HG03025 (cell line): ENCODE measurements around the gene MPP1.
"Not testable (repeated sequence)": the region's sequence is repeated elsewhere in the genome, so short reads cannot be mapped to it uniquely, and the experiment has no call there.

Experiments used
- ATAC-seq: cut with Tn5 transposase; IDR thresholded peaks from one replicate; pipeline ENCODE4 v1.9.1; 2021; ENCODE audit warnings: mild to moderate bottlenecking, moderate library complexity; ENCODE audit not compliant: unreplicated experiment, low FRiP score

The MPP1 gene

GRCh38 chrX:154804957-154805695, at the start of gene MPP1:
Gene MPP1, minus strand, starts transcription at chrX:154805485. Its CDS starts 112 bp downstream, at chrX:154805373.
- peak; percentile 74 for ATAC-seq

- no peak for ATAC-seq
Observed at GRCh38 chrX:154850957-154851611, 45.8 kb upstream of the MPP1 start.

DNA sequence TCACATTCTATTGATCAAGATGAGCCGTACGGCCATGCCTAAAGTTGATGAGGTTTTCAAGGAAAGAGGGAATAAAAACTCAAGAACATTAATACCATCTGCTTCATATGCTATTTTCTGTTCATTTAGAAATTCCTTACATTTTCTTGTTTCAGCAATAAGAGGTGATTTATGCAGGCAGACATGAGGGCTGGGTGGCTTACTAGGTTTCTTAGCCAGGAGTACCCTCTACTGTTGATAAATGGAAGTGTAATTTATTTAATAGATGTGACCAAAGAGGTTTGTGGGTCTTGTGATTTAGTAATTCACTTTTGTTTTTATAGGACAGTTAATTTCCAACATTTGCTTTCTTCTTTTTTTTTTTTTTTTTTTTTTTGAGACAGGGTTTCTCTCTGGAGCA, 35.6 kb upstream of the MPP1 start:
- no peak for ATAC-seq

- no peak for ATAC-seq
Observed at GRCh38 chrX:154836163-154836562, 30.9 kb upstream of the MPP1 start.

GRCh38 chrX:154834562-154834961, 29.3 kb upstream of the MPP1 start, which contains the start of gene SMIM9:
Gene SMIM9, minus strand, starts transcription at chrX:154834662. Its CDS starts 3,806 bp downstream, at chrX:154830856.
- ATAC-seq: no peak

DNA sequence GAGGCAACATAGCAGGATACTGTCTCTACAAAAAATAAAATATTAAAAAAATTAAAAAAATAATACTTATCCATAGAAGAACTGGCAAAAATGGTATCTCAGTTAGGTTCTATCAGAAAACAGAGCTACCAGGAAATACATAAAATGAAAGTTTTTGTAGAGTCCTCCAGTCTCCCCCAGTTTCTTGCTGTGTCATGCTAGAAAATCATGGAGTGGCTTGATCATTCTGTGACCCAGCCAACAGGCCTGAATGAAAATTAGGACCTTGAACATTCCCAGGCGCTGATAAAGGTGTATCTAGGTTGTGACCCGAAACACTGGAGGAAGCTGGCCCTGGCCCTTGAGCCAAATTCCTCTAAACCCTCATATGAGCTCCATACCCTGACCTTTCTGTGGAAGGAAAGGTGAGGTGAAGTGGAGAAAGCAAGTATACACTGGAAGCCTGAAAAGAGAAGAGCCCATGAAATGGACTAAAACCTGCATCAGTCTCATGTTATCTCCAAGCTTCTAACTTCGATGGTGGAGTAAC, 28.5 kb upstream of the MPP1 start:
- ATAC-seq: no peak

DNA sequence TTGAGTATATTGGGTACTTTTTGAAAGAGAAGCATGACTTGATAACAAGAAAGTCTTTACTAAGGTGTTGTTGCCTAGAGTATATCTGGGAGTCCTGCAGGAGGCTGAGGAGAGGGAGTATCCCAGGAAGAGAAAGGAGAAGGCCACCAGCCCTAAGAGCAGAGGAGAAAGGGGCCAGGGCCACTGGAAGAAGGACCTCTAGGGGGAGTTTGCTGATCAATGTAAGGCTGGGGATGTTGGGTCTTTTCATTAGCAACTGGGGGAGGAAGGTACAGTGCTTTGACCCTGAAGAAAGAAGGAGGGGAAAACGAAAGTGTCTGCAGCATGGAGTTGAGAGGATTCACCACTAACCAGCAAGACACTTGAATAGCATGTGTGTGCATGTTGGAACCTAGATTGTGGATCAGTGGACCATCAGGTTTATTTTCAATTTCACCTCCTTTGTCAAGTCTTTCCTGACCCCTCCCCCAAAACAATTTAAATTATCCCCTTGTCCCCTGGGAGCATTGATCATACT, 24.7 kb upstream of the MPP1 start:
- no peak for ATAC-seq

- no peak for ATAC-seq
Observed at GRCh38 chrX:154829134-154829533, 23.8 kb upstream of the MPP1 start.

GRCh38 chrX:154828016-154828408, 22.7 kb upstream of the MPP1 start:
- no peak for ATAC-seq

DNA sequence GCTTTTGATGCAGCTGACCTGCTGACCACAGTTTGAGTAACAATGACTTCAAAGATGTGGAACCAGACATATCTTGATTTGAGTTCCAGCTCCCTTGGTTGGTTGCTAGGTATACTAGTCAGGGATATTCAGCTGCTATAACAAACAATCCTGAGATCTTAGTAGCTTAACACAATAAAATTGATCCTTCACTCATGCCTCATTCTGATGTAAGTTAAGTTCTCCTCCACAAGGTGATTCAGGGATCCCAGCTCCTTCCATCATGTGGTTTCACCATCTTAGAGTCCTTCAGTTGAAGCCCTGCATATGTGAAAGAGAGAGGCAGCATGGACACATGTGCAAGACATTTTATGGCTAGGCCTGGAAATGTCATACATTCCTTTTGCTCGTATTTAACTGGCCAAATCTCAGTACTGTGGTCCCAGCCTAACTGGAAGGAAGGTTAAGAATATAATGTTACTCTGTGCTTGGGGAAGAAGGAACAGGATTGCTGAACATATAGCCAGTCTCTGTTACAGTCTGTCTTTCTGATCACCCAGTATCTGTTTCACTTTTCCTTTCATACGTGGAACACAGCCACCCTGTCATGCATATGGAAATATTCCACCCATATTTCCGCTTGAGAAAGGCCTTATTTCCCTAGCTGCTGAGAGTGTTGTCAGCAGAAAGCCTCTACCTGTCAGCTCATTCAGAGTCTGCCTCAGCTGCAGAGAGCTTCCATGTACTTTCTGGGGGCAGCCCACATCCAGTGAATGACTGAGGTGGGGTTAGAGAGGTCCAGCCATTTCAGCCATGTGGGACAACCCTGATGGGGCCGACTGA, 22.1 kb upstream of the MPP1 start:
- peak; percentile 83 for ATAC-seq

DNA sequence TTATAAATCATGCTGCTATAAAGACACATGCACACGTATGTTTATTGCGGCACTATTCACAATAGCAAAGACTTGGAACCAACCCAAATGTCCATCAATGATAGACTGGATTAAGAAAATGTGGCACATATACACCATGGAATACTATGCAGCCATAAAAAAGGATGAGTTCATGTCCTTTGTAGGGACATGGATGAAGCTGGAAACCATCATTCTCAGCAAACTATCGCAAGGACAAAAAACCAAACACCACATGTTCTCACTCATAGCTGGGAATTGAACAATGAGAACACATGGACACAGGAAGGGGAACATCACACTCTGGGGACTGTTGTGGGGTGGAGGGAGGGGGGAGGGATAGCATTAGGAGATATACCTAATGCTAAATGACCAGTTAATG, 20.3 kb upstream of the MPP1 start:
- ATAC-seq: not testable (repeated sequence)

GRCh38 chrX:154824638-154825037, 19.4 kb upstream of the MPP1 start:
- ATAC-seq: no peak

DNA sequence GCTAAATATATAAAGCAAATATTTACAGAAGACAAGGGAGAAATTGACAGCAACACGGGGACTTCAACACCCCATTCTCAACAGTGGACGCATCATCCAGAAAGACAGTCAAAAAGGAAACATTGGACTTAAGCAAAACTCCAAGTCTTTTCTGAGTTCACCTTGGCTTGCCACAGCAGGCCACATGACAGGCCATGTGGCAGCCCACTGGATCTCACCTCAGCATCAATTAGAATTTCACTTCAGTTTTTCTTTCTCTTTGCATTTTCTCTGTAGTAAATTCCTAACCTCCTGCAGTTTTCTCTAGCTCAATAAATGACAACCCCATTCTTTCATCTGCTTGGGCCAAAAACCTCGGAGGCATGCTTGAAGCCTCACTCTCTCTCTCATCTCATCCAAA, 16.7 kb upstream of the MPP1 start:
- ATAC-seq: no peak

GRCh38 chrX:154821523-154821922, 16.2 kb upstream of the MPP1 start:
- ATAC-seq: no peak

DNA sequence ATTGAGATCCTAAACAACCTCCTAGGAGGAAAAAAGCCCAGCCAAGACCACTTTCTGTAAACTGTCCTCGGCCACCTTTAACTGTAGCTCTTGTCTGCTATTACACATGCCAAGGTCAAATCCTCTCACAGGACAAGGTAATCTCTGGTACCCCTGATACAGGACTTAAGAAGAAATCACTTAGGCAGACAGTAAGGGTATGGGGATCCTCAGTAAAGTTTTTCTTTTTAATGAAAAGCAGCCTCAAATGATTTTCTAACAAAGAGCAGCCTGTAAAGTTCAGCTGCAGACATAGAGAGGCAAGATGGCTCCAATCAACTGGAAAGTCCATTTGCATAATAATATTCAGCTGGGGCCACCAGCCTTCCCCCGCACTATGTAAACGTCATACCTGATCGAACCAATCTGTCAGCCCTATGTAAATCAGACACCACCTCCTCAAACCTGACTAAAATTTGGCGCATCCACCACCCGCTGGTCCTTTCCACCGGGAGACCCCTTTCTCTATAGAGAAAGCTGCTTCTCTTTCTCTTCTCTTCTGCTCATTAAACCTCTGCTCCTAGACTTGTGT, 14.6 kb upstream of the MPP1 start:
- ATAC-seq: no peak

GRCh38 chrX:154818916-154819770, 13.9 kb upstream of the MPP1 start:
- ATAC-seq: no peak

GRCh38 chrX:154817048-154817618, 11.8 kb upstream of the MPP1 start:
- ATAC-seq: not testable (repeated sequence)

DNA sequence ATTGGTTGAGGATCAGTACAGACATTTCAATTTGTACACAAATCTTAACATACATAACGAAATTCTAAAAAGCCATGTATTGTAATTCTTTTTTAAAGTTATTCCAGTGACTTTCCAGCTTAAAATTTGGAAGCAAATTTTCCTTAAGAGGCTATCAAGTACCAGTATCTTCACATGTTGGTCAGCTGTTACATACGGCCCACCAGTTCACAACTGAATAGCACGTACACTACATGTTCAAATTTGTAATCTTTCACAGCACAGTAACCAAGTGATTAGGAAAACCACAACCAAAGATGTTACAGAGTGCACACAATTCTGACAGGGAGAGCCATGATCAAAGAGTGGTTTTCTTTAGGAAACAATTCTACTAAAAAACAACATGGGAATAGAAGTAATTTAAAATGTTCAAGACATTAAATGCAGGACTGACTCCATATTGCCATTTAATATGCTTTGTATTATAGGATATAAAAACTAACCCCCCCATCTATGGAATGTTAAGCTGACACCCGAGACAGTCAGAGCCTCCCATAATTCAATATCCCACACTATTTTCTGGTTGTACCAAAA, 11.1 kb upstream of the MPP1 start:
- not testable (repeated sequence) for ATAC-seq
